ENCODE measurements around the gene PADI2.

The PADI2 gene

GRCh38 chr1:17113963-17114362 is 5.3 kb downstream of the PADI2 start:
- DNase-seq (ENCODE audit: low read depth in 2 of 2) = no peak

DNA sequence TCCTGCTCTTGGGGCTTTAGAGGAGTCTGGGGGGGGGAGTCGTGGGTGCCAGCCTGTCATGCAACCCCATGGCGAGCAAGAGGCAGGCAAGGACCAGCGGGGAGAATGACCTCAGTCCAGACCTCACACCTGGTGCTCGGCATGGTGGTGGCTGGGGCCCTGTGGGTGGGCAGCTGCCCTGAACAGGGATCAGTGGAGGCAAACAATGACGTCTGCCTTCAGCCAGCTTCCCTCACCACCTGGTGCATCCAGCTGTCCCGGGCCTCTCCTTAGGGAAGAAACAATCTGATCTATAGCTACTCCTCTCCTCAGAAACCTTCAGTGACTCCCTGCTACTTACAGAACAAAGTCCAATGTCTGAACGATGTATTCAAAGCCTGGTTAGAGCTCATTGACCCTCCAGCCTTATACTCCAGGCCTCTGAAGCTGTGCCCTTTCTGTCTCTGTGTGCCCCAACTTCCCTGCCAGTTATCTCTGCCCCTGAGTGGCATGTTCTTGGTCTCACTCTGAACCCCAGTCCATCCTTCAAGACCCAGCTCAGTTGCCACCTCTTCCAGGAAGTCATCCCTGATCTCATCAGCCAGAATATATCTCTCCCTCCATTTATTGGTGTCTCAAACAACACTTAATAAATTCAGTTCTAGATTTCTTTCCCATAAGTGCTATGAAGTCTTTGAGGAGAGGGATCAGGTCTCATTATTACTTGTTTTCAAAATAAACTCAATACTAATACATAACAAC is 6.6 kb downstream of the PADI2 start:
- no peak for DNase-seq (ENCODE audit: low read depth in 2 of 2)

DNA sequence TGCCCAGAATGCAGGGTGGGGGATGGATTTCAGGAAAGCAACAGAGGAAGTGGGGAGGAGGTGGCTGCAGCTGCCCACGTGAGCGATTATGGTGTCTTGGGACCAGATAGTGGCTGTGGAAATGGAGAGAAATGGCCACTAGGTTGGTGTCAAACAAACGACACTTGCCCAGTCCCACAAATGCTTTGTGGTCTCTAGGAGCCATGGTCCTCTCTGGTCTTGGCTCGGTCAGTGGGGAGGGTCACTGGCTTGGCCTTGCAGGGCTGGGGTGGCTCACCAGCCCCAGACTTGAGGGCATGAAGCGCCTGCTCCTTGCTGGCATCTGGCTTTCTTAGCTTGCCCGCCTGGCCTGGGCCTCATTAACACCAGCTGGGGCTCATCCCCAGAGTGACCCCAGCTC is 7.2 kb downstream of the PADI2 start:
- DNase-seq (ENCODE audit: low read depth in 2 of 2) = no peak

DNA sequence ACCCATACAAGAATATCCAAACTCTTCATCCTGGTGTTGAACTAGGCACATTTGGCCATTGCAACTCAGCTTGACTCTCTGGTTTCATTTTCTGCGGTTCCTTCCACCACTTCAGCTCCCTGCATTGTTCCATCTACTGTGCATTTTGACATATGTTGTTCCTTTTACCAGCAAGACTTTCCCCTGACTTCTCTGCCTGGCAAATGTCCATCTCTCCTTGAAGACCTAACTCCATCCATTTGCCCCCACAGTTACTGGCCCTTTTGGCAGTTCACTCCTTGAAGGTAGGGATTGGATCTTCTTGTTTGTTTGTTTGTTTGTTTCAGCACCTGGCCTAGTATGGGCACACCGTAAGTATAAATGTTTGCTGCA is 8.7 kb downstream of the PADI2 start:
- DNase-seq (ENCODE audit: low read depth in 2 of 2) = no peak

DNA sequence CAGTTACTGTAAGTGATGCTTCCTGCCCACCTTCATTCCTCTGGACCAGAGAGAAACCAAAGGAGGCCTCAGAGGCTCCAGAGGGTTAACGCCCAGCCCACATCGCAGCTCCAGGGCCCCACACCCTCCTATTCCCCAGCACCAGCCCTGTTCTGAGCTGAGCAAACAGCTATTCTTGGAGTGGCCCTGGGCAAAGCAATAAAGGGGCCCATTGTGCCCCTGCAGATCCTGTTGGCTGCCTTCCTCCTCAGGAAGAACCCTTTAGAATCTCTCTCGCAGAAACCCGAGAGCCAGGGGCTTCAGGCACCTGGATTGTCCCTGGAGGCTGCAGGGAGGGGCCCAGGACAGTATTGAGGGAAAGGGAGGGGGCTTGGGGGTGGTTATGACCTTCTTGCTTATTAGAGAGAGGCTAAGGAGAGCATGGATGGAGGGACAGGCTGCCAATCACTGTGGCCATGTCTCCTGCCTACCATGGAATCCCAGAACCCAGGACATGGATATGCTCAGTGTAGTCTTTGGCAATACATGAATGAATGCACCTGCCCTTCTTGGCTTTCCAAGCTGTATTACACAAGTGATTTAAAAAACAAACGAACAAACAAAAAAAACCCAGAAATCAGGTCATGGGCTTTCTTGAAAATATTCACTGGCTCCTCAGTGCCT is 9.2 kb downstream of the PADI2 start:
- DNase-seq (ENCODE audit: low read depth in 2 of 2) = no peak

GRCh38 chr1:17108786-17109185 is 10.5 kb downstream of the PADI2 start:
- no peak for DNase-seq (ENCODE audit: low read depth in 2 of 2)

GRCh38 chr1:17108360-17108759 is 10.9 kb downstream of the PADI2 start:
- no peak for DNase-seq (ENCODE audit: low read depth in 2 of 2)

- no peak for DNase-seq (ENCODE audit: low read depth in 2 of 2)
These were observed 14.5 kb downstream of the PADI2 start for GRCh38 chr1:17104782-17105181.

DNA sequence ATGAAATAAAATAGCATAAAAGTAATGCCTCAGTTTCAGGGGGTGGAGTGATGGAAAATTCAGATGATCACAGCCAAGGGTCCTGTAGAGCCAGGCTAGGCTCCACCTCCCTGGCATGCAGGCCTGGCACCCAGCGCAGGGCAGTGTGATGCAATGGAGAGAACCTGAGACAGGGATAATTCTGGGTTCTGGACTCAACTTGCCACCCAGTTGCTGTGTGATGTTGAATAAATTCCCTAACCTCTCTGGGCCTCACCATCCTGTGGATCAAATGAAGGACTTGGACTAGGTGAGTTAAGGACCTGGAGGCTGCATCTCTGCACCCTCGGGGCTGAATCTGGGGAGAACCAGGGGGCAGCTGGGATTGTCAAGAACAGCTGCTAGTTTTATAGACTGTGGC is 17.0 kb downstream of the PADI2 start:
- no peak for DNase-seq (ENCODE audit: low read depth in 2 of 2)

DNA sequence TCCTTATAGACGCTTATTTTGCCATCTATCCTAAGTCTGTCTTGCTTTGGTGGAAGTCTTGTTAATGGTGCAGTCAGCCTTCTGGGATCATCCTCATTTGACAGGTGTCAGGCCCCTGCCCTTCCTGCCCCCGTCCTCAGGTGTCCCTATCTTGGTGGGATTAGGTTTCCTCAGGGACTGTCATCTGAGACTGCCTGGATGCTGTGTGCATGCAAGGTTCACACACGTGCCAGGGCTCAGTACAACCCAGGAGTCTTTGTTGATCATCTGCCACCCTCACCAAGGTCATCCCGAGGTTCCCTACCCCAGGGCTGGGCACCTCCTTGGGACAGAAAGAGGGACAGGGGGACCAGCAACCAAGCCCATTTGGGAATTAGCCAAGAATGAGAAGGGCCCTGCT is 18.0 kb downstream of the PADI2 start:
- DNase-seq (ENCODE audit: low read depth in 2 of 2) = no peak

DNA sequence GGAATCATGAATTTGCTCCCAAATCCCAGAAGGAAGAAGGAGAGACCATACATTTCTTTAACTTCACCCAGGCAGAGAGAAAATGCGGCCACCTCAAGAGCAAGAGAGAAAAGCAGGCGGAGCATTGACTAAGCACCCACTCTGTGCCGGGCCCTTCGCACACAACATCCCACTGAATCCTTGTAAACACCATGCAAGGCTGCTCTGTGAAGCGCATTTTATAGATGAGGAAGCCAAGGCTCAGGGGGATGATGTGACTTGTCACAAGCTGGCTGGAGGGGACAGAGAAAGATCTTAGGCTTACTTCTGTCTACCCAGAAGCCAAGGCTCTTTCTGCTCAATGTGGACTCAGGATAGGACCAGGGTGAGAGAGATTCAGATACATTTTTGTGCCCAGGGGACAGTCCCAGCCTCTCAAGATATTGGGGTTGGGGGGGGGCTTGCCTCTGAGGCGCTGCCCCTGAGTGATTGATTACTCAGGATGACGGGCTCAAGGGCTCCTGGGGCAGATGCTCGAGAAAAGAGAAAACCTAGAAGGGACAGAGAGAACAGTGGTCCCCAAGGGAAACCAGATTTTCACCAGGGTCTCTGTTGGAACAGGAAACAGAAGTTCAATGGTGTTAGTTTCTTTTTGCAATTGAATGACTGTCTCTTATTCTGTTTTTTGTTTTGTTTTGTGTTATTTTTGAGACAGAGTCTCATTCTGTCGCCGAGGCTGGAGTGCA is 19.5 kb downstream of the PADI2 start:
- no peak for DNase-seq (ENCODE audit: low read depth in 2 of 2)

DNA sequence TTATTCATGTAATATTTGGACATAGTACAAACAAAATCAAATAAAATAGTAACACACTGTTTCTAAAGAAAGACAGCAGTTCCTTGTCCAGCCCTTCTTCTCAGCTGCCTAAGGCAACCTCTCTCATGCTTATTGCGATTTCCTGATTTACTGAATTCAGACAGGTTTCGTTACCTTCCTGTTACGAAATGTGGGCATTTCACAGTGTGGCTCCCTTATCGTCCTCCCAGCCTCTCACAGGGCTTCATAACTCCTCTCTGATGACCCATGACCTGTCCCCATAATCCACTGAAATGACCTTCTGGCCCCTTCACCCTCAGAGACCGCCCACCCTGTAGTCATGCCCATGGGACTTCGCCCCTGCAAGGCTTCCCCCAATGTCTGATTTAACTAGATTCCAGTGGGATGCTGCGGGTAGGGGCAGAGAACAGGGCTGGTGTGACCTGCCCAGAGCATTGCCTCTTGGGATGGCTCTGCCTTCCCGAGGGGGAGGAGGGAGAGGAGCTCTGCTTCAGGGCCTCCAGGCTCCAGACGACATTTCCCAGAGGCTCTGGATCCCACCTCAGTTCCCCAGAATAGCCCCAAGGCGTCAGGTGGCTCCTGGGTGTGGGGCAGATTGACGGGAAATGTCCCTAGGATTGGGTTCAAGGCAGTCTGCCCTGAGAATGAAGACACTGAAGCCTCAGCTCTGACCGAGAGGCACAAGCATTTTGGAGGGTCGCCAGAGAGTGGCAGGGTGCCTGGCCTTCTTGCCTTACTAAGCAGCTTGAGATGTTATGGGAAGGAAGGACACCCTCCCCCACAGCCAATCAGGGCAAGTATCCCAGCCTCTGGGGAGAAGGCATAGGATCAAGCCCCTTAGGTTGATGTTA is 20.6 kb downstream of the PADI2 start:
- no peak for DNase-seq (ENCODE audit: low read depth in 2 of 2)

DNA sequence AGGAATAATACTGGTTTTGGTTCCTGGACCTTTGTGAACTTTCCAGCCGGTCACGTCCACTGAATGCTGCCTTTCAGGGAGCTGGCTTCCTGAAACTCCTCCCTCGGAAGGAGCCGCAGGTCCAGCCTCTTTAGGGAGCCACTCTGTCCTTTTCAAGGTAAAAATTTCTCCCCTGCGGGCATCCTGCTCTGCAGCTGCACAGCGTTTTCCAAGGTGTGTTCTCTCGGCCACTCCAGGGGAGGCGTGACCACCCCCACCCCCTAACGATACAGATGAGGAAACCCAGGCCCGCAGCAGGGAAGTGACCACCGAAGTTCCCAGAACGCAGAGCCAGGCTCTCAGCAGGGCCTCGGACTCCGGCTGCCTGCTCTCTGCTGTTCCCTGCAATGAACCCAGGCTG is 21.5 kb downstream of the PADI2 start:
- no peak for DNase-seq (ENCODE audit: low read depth in 2 of 2)

GRCh38 chr1:17097147-17097546 is 22.1 kb downstream of the PADI2 start:
- DNase-seq (ENCODE audit: low read depth in 2 of 2) = no peak

- DNase-seq (ENCODE audit: low read depth in 2 of 2) = no peak
These were observed 22.7 kb downstream of the PADI2 start for GRCh38 chr1:17096584-17096983.

DNA sequence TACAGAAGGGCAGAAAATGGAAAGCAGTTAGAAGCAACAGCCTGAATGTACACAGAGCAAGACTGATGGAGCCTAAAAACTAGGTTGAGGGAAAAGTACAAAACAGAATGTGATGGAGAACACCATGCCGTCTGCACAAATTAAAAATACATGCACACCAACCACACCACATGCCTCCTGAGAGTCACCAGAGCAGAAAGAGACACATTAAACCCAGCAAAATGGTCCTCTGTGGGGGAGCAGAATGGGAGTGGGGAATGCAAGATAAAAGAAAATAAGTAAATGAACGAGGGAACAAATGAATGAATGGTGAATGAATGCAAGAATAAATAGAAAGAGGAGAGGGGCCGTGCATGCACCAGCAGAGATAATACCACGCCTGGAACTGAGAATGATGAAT is 24.1 kb downstream of the PADI2 start:
- DNase-seq (ENCODE audit: low read depth in 2 of 2) = no peak

DNA sequence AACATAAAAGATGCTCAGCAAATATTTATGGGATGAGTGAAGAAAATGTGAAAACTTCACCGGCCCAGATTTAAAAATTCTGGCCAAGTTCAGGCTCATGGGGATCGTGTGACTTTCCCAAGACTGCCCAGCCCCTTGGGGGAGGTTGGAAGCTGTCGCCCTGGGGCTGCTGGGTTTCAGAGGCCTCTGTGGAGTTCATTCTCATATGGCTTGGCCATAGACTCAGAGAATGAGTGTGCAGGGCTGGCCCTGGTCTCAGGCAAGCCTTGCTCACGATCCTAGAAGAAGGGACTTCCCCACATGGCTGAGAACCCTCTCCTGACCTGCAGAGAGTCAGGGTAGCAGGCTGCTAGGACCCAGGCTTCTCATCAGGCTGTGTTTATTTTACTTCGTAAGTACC is 24.6 kb downstream of the PADI2 start:
- DNase-seq (ENCODE audit: low read depth in 2 of 2) = no peak

- DNase-seq (ENCODE audit: low read depth in 2 of 2) = no peak
These were observed 25.3 kb downstream of the PADI2 start for GRCh38 chr1:17093822-17094393.

DNA sequence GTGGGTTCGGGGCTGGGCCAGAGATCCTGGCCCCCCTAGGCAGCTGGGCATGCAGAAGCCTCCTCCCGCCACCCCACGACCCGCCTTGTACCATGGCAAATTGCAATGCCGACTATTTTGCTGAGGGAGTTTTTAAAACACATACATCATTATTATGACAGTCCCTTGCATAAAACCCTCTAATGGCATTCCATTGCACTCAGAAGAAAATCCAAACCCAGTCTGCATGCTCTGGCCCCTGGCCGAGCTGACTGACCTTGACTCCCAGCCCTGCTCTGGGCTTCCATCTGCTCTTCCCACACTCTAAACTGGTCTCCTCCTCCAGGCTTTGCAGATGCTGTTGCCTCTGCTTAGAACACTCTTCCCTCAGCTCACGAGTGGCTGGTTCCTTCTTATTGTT is 28.0 kb downstream of the PADI2 start:
- no peak for DNase-seq (ENCODE audit: low read depth in 2 of 2)

DNA sequence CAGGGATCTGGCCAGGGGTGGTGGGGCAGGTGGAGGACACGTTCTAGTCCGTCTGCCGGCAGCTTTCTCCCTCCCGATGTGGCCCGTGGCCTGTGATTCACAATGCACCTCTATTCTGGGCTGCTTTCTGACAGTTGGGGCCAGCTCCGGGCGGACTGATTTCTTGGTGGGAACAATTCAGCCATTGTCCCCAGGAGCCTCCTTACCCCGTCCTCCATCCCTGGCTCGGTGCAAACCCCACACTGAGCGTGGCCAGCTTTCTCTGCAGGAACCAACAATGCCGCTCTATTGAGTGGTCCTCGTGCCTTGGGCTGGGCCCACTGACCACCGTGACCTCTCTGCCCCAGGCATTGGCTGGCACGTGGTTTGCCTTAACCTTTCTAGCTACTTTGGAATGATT is 29.7 kb downstream of the PADI2 start:
- DNase-seq (ENCODE audit: low read depth in 2 of 2) = no peak

- no peak for DNase-seq (ENCODE audit: low read depth in 2 of 2)
These were observed 32.5 kb downstream of the PADI2 start for GRCh38 chr1:17086751-17087150.

- DNase-seq (ENCODE audit: low read depth in 2 of 2) = no peak
These were observed 34.5 kb downstream of the PADI2 start for GRCh38 chr1:17084787-17085186.

All from stimulated activated CD8-positive, alpha-beta memory T cell treated with anti-CD3 and anti-CD28 coated beads, Interleukin-15, amount 100 ng/mL, for 48 hours (primary cell).